IMR-90 (cell line): ENCODE results near the gene CREB5. TPM values are rescaled to one million over a fixed set of nuclear protein-coding genes. Genes with fewer than 3 reads are reported as not detected.

ENCODE experiments used
- ATAC-seq: fragments of 200-7000 bp; cut with Tn5 transposase; 2 replicates; pipeline ENCODE4 v1.9.1; 2020; ENCODE audit warnings: low read depth, mild to moderate bottlenecking, moderate library complexity
- BruUV-seq: library from RNA; stranded (reverse); fragments of 400-500 nt; replicated peaks from 2 replicates; lab custom pipeline; 2021; lab: Mats Ljungman, UMichigan
- CTCF ChIA-PET: fragments of 300-600 bp; formaldehyde crosslinking; extraction: SDS; loops from one replicate; lab custom pipeline; 2021; ENCODE audit warnings: antibody characterized with exemption; lab: Yijun Ruan, JAX
- POLR2A ChIA-PET: fragments of 300-600 bp; sonication (Branson Sonifier 250); formaldehyde crosslinking; loops from one replicate; lab custom pipeline; 2022; ENCODE audit warnings: antibody characterized with exemption; ENCODE audit not compliant: unreplicated experiment; lab: Charles Lee
- DNase-seq: peaks from one replicate; pipeline ENCODE4 v3.0.0; 2013
- H2AFZ ChIP-seq: replicated peaks from 2 replicates; pipeline ENCODE3; 2013; ENCODE audit warnings: low read length, mild to moderate bottlenecking; ENCODE audit not compliant: poor library complexity
- H2AK5ac ChIP-seq: 2 replicates; pipeline ENCODE4 v1.6.1; 2013; ENCODE audit warnings: low read depth, low read length, inconsistent platforms
- H2AK9ac ChIP-seq: replicated peaks from 2 replicates; pipeline ENCODE3; 2013; ENCODE audit warnings: mild to moderate bottlenecking, low read depth, low read length, moderate library complexity; ENCODE audit not compliant: poor library complexity
- H2BK120ac ChIP-seq: 2 replicates; pipeline ENCODE4 v1.6.1; 2013; ENCODE audit warnings: low read depth, low read length, inconsistent platforms
- H2BK15ac ChIP-seq: 3 replicates; pipeline ENCODE4 v1.6.1; 2013; ENCODE audit warnings: low read depth, low read length, inconsistent platforms
- H2BK20ac ChIP-seq: 2 replicates; pipeline ENCODE4 v1.6.1; 2013; ENCODE audit warnings: low read depth, mild to moderate bottlenecking, inconsistent platforms, low read length, moderate library complexity
- H2BK5ac ChIP-seq: 2 replicates; pipeline ENCODE4 v1.6.1; 2013; ENCODE audit warnings: mild to moderate bottlenecking, low read depth, low read length, inconsistent platforms; ENCODE audit not compliant: poor library complexity, severe bottlenecking
- H3K14ac ChIP-seq: replicated peaks from 2 replicates; pipeline ENCODE4 v1.6.1; 2013; ENCODE audit warnings: low read depth, low read length, inconsistent platforms
- H3K18ac ChIP-seq: 2 replicates; pipeline ENCODE4 v1.6.1; 2013; ENCODE audit warnings: low read depth, low read length, control low read depth
- H3K23ac ChIP-seq: 2 replicates; pipeline ENCODE4 v1.6.1; 2013; ENCODE audit warnings: low read depth, low read length, inconsistent platforms
- H3K27ac ChIP-seq: 2 replicates; pipeline ENCODE4 v1.5.1; 2013; ENCODE audit warnings: mild to moderate bottlenecking, control low read depth, low read length; ENCODE audit not compliant: insufficient read depth
- H3K27me3 ChIP-seq: 2 replicates; pipeline ENCODE4 v1.6.1; 2013; ENCODE audit warnings: low read length; ENCODE audit not compliant: control insufficient read depth, insufficient read depth
- H3K36me3 ChIP-seq: 2 replicates; pipeline ENCODE4 v1.6.1; 2013; ENCODE audit warnings: low read length, mixed read lengths; ENCODE audit not compliant: control insufficient read depth, insufficient read depth
- H3K4ac ChIP-seq: 2 replicates; pipeline ENCODE4 v1.6.1; 2013; ENCODE audit warnings: low read depth, low read length, inconsistent platforms
- H3K4me1 ChIP-seq: 2 replicates; pipeline ENCODE4 v1.6.1; 2013; ENCODE audit warnings: low read length, mixed read lengths; ENCODE audit not compliant: control insufficient read depth, insufficient read depth
- H3K4me2 ChIP-seq: 2 replicates; pipeline ENCODE4 v1.6.1; 2013; ENCODE audit warnings: low read depth, mild to moderate bottlenecking, control low read depth, low read length, moderate library complexity
- H3K4me3 ChIP-seq: 2 replicates; pipeline ENCODE4 v1.5.1; 2013; ENCODE audit warnings: low read depth, mild to moderate bottlenecking, control low read depth, low read length, moderate library complexity; ENCODE audit not compliant: insufficient read depth
- H3K56ac ChIP-seq: 2 replicates; pipeline ENCODE4 v1.6.1; 2013; ENCODE audit warnings: low read length, inconsistent platforms; ENCODE audit not compliant: insufficient read depth; ENCODE audit errors: extremely low read depth
- H3K79me1 ChIP-seq, 2 experiments: 2 replicates each; pipeline ENCODE4 v1.6.1; 2013; ENCODE audit warnings: low read length in 2 of 2, inconsistent platforms in 1 of 2, low read depth in 1 of 2
- H3K9ac ChIP-seq: 2 replicates; pipeline ENCODE4 v1.6.1; 2013; ENCODE audit warnings: low read depth, low read length, control low read depth
- H3K9me1 ChIP-seq: 2 replicates; pipeline ENCODE4 v1.6.1; 2013; ENCODE audit warnings: low read length, inconsistent platforms; ENCODE audit not compliant: insufficient read depth
- H3K9me3 ChIP-seq: 2 replicates; pipeline ENCODE4 v1.6.1; 2013; ENCODE audit warnings: low read length; ENCODE audit not compliant: control insufficient read depth, insufficient read depth
- H4K20me1 ChIP-seq: 2 replicates; pipeline ENCODE4 v1.6.1; 2013; ENCODE audit warnings: low read length, inconsistent platforms; ENCODE audit not compliant: insufficient read depth
- H4K5ac ChIP-seq: 2 replicates; pipeline ENCODE4 v1.6.1; 2013; ENCODE audit warnings: mild to moderate bottlenecking, low read depth, low read length, control low read depth
- H4K8ac ChIP-seq, 2 experiments: 2 replicates each; pipeline ENCODE4 v1.6.1; 2013; ENCODE audit warnings: low read depth in 2 of 2, low read length in 2 of 2, control low read depth in 1 of 2, inconsistent platforms in 1 of 2
- H4K91ac ChIP-seq: 2 replicates; pipeline ENCODE4 v1.6.1; 2013; ENCODE audit warnings: low read depth, low read length, inconsistent platforms; ENCODE audit not compliant: insufficient read depth
- BHLHE40 ChIP-seq: fragments of 150-350 bp; IDR thresholded peaks from 2 replicates; pipeline ENCODE4 v1.6.1; 2016; ENCODE audit warnings: mild to moderate bottlenecking, low read depth, low read length
- CHD1 ChIP-seq: IDR thresholded peaks from 2 replicates; pipeline ENCODE4 v1.6.1; 2012; ENCODE audit warnings: low read depth, low read length, improper control_type of control experiment
- CTCF ChIP-seq: conservative IDR thresholded peaks from 2 replicates; pipeline ENCODE4 v1.5.1; 2012; ENCODE audit warnings: mild to moderate bottlenecking, low read depth, low read length, improper control_type of control experiment
- ELK1 ChIP-seq: fragments of 150-350 bp; IDR thresholded peaks from 2 replicates; pipeline ENCODE4 v1.6.1; 2016; ENCODE audit warnings: low read depth, mild to moderate bottlenecking, low read length, moderate library complexity, borderline replicate concordance
- MAFK ChIP-seq: IDR thresholded peaks from 2 replicates; pipeline ENCODE4 v1.6.1; 2012; ENCODE audit warnings: low read depth, low read length, improper control_type of control experiment
- MXI1 ChIP-seq: IDR thresholded peaks from 2 replicates; pipeline ENCODE4 v1.6.1; 2012; ENCODE audit warnings: low read depth, mild to moderate bottlenecking, low read length, moderate library complexity, borderline replicate concordance
- RCOR1 ChIP-seq: IDR thresholded peaks from 2 replicates; pipeline ENCODE4 v1.6.1; 2012; ENCODE audit warnings: mild to moderate bottlenecking, low read length, improper control_type of control experiment; ENCODE audit not compliant: insufficient replicate concordance
- RFX5 ChIP-seq: IDR thresholded peaks from 2 replicates; pipeline ENCODE4 v1.8.0; 2012; ENCODE audit warnings: low read depth, mild to moderate bottlenecking, low read length, moderate library complexity
- SMC3 ChIP-seq: fragments of 150-350 bp; IDR thresholded peaks from 2 replicates; pipeline ENCODE4 v1.6.1; 2016; ENCODE audit warnings: low read depth, mild to moderate bottlenecking, antibody characterized with exemption, low read length, moderate library complexity
- USF2 ChIP-seq: fragments of 150-350 bp; IDR thresholded peaks from 2 replicates; pipeline ENCODE4 v1.6.1; 2017; ENCODE audit warnings: mild to moderate bottlenecking, antibody characterized with exemption, low read length, low read depth
- WGBS, 2 experiments: methylation state at CpG; one replicate each; pipeline versions ENCODE4 v1.1.5 to v1.1.7; 2013; ENCODE audit warnings: missing lambda C conversion rate in 2 of 2; ENCODE audit not compliant: insufficient read length in 1 of 2; ENCODE audit errors: extremely low coverage in 2 of 2; 5-methylcytosine and 5-hydroxymethylcytosine counted together
- dilution Hi-C: fragments of 300-500 bp; cut with HindIII; formaldehyde crosslinking; loops from one replicate; pipeline ENCODE4 v1.14.3; 2018; ENCODE audit warnings: low sequenced_read_pairs; ENCODE audit not compliant: unreplicated experiment
- in situ Hi-C: fragments of 300-500 bp; cut with MboI; formaldehyde crosslinking; loops from 3 replicates; pipeline ENCODE4 v1.14.3; 2019; ENCODE audit warnings: low sequenced_read_pairs, inconsistent platforms, mixed read lengths
- intact Hi-C: fragments of 100-400 bp; cut with micrococcal nuclease; formaldehyde crosslinking; loops from 2 replicates; pipeline ENCODE4 v1.10.0; 2022
- polyA plus RNA-seq, 3 experiments: library from polyadenylated mRNA; depleted of rRNA; stranded (reverse); fragments of >200 nt; gene quantifications; 2 replicates each; pipeline ENCODE4 v1.2.3, GENCODE V29; 2012; ENCODE audit warnings: low replicate concordance in 1 of 3
- total RNA-seq: library from RNA; depleted of rRNA; stranded (reverse); fragments of >200 nt; gene quantifications from 2 replicates; pipeline ENCODE4 v1.2.3, GENCODE V29; 2012

Gene CREB5
- total and polyA plus RNA-seq, 2 of the 4 experiments (the other 2 are of a cell fraction) = 7.3 to 13.1 TPM

GRCh38 chr7:28488061-28488791 lies 75.9 kb downstream of the CREB5 start:
- Histone ChIP-seq H3K9me3 (no peaks in the 10 kb centered on the region), H4K5ac (no peak overlapping the region)
- CTCF ChIA-PET = no interaction called here

More at GRCh38 chr7:28488061-28488791, 75.9 kb downstream of the CREB5 start:
- Histone ChIP-seq H2AK5ac (no peak overlapping the region), H2BK15ac (no peak overlapping the region), H2BK5ac (no peak overlapping the region), H3K56ac (no peak overlapping the region), H3K14ac (no peak overlapping the region), H4K91ac (no peak overlapping the region), H3K27me3 (no peaks in the 10 kb centered on the region), H3K9me1 (no peaks in the 10 kb centered on the region), H2AFZ (no peak overlapping the region), H3K18ac (no peak overlapping the region), H3K27ac (no peak overlapping the region), H3K9ac (no peak overlapping the region), H3K23ac (no peak overlapping the region), H2AK9ac (no peak overlapping the region), H3K4ac (no peak overlapping the region), H4K8ac (no peak overlapping the region), H2BK120ac (no peak overlapping the region), H3K4me2 (no peak overlapping the region), H3K4me1 (peaks cover 1% of the 10 kb centered on the region; the same call in 1 of the 2 replicates), H3K36me3 (no peaks in the 10 kb centered on the region), H3K79me1 (no peaks in the 10 kb centered on the region), H3K4me3 (no peak overlapping the region), H2BK20ac (no peak overlapping the region), H4K20me1 (no peaks in the 10 kb centered on the region)
- intact Hi-C loops = no loop called here
- no CpG with 5 or more reads among the region's 9 CpGs for WGBS, 2 experiments
- no TSS peak for BruUV-seq
- TF ChIP-seq USF2 (no peak), ELK1 (no peak), RCOR1 (no peak), BHLHE40 (no peak), CHD1 (no peak), MXI1 (no peak), MAFK (no peak), RFX5 (no peak), SMC3 (no peak), CTCF (no peak)
- in situ Hi-C loops = no loop called here
- POLR2A ChIA-PET = no interaction called here
- dilution Hi-C loops = no loop called here
- DNase-seq (no peak), ATAC-seq (no peak)
